ENCODE data around the gene CLCNKB.

GRCh38 chr1:16050328-16050727 is 6.7 kb downstream of the CLCNKB start:
- TF ChIP-seq CTCF (IDR thresholded peaks at IDR 0.05) (no peak), POLR2A (IDR thresholded peaks at IDR 0.05) (no peak)
